Activated CD4-positive, alpha-beta memory T cell treated with anti-CD3 and anti-CD28 coated beads, Interleukin-2, amount 10 ng/mL, durations not matched to agents 7 days and 5 days (primary cell): ENCODE results near the gene P2RX7. TPM values are rescaled to one million over a fixed set of nuclear protein-coding genes. Genes with fewer than 3 reads are reported as not detected.
A peak's percentile ranks its signal among the peaks of the same experiment; 100 is the strongest.

Experiments used
- CTCF ChIA-PET: fragments of 350-600 bp; sonication (Branson Sonifier 250); formaldehyde crosslinking; loops from one replicate; lab custom pipeline; 2021; ENCODE audit warnings: antibody characterized with exemption, inconsistent platforms; lab: Charles Lee
- POLR2A ChIA-PET: fragments of 350-600 bp; sonication (Branson Sonifier 250); formaldehyde crosslinking; loops from one replicate; lab custom pipeline; 2021; ENCODE audit warnings: antibody characterized with exemption; lab: Charles Lee
- DNase-seq: peaks from one replicate; pipeline ENCODE4 v3.0.0-alpha.2; 2020
- H3K27ac Mint-ChIP-seq: one replicate; pipeline ENCODE4 v1.8.0; 2021; ENCODE audit warnings: mild to moderate bottlenecking, mixed read lengths
- H3K27me3 Mint-ChIP-seq: one replicate; pipeline ENCODE4 v1.8.0; 2021; ENCODE audit warnings: mixed read lengths
- H3K36me3 Mint-ChIP-seq: one replicate; pipeline ENCODE4 v1.8.0; 2021; ENCODE audit warnings: low read depth, mixed read lengths
- H3K4me1 Mint-ChIP-seq: one replicate; pipeline ENCODE4 v1.8.0; 2021; ENCODE audit warnings: mixed read lengths
- H3K4me3 Mint-ChIP-seq: one replicate; pipeline ENCODE4 v1.8.0; 2021; ENCODE audit warnings: mild to moderate bottlenecking, mixed read lengths
- H3K9me3 Mint-ChIP-seq: one replicate; pipeline ENCODE4 v1.8.0; 2021; ENCODE audit warnings: mixed read lengths
- total RNA-seq, 2 experiments: library from RNA; stranded (reverse); gene quantifications; one replicate each; pipeline ENCODE4 v1.2.3, GENCODE V29; 2021

The P2RX7 gene
- total RNA-seq, 2 experiments from 2014 or later = 47.0 to 49.1 TPM

DNA sequence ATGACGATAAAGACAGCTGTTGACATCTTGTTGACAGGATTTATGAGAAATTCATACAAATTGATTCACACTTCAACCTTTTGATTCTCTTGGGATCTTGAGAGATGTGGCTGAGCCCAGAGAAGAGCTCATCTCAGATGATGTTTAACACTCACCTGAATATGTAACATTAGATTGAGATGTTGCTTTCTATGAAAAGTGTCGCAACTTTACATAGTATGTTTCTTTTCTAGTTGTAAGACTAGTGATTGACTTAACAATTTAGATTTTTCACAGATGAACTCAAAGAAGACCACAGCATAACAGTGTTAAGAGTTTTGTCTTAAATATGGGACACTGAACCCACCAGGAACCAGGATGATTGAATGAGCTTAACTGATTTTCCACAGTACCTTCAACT, 40.6 kb upstream of the P2RX7 start:
- Mint-ChIP-seq H3K36me3 (peaks cover 6% of the 10 kb centered on the region), H3K9me3 (no peaks in the 10 kb centered on the region), H3K4me3 (peak overlapping the region; percentile 22), H3K27ac (peak overlapping the region; percentile 94), H3K4me1 (peaks cover 49% of the 10 kb centered on the region), H3K27me3 (peaks cover 5% of the 10 kb centered on the region)
- CTCF ChIA-PET = interaction anchor here (1.2 to 4.0 kb wide), 5 partner anchors 17 to 132 kb away, joined by 3 to 27 read pairs (median 6); no protein-coding TSS in a partner anchor
- POLR2A ChIA-PET = interaction anchor here (1.4 to 1.9 kb wide), 2 partner anchors 32 to 132 kb away, joined by 7 to 10 read pairs; no protein-coding TSS in a partner anchor
- DNase-seq = no peak

- Mint-ChIP-seq H3K27ac (no peak overlapping the region), H3K9me3 (no peaks in the 10 kb centered on the region), H3K4me3 (no peak overlapping the region), H3K36me3 (peaks cover 6% of the 10 kb centered on the region), H3K27me3 (peaks cover 5% of the 10 kb centered on the region), H3K4me1 (peaks cover 40% of the 10 kb centered on the region)
- ChIA-PET POLR2A (interaction anchor here (1.1 to 1.9 kb wide), 3 partner anchors 34 to 802 kb away, joined by 3 to 10 read pairs (median 7); partner anchors contain the start of gene RNU4-2), CTCF (interaction anchor here (0.6 to 4.0 kb wide), 10 partner anchors 9 to 627 kb away, joined by 3 to 27 read pairs (median 4); no protein-coding TSS in a partner anchor)
- DNase-seq = no peak
Observed at GRCh38 chr12:121093487-121093891, 39.2 kb upstream of the P2RX7 start.

GRCh38 chr12:121095544-121096198, 37.0 kb upstream of the P2RX7 start:
- CTCF ChIA-PET = interaction anchor here (0.6 to 1.5 kb wide), 11 partner anchors 15 to 511 kb away, joined by 3 to 11 read pairs (median 3); no protein-coding TSS in a partner anchor
- POLR2A ChIA-PET = no interaction called here
- H3K36me3 Mint-ChIP-seq = peaks cover 18% of the 10 kb centered on the region
- H3K27ac Mint-ChIP-seq = peak overlapping the region; percentile 28
- peaks cover 40% of the 10 kb centered on the region for H3K4me1 Mint-ChIP-seq
- H3K4me3 Mint-ChIP-seq = peak overlapping the region; percentile 71
- H3K27me3 Mint-ChIP-seq = peaks cover 12% of the 10 kb centered on the region
- peaks cover 11% of the 10 kb centered on the region for H3K9me3 Mint-ChIP-seq
- DNase-seq = peak; percentile 84

- peaks cover 18% of the 10 kb centered on the region for H3K36me3 Mint-ChIP-seq
- H3K27me3 Mint-ChIP-seq = peaks cover 12% of the 10 kb centered on the region
- H3K27ac Mint-ChIP-seq = no peak overlapping the region
- ChIA-PET CTCF (interaction anchor here (0.6 to 1.9 kb wide), 15 partner anchors 14 to 512 kb away, joined by 3 to 11 read pairs (median 4); no protein-coding TSS in a partner anchor), POLR2A (no interaction called here)
- DNase-seq = no peak
- H3K4me3 Mint-ChIP-seq = no peak overlapping the region
- peaks cover 11% of the 10 kb centered on the region for H3K9me3 Mint-ChIP-seq
- H3K4me1 Mint-ChIP-seq = peaks cover 38% of the 10 kb centered on the region
Observed at GRCh38 chr12:121096199-121096798, 36.4 kb upstream of the P2RX7 start.

- DNase-seq = no peak
- CTCF ChIA-PET = interaction anchor here (1.7 kb wide), 1 partner anchor 40 kb away, joined by 14 read pairs; no protein-coding TSS in a partner anchor
- Mint-ChIP-seq H3K4me1 (peaks cover 13% of the 10 kb centered on the region), H3K27me3 (peaks cover 14% of the 10 kb centered on the region), H3K4me3 (no peak overlapping the region), H3K27ac (no peak overlapping the region), H3K9me3 (peaks cover 13% of the 10 kb centered on the region), H3K36me3 (peaks cover 12% of the 10 kb centered on the region)
- POLR2A ChIA-PET = no interaction called here
Observed at GRCh38 chr12:121099779-121100178, 32.9 kb upstream of the P2RX7 start.

DNA sequence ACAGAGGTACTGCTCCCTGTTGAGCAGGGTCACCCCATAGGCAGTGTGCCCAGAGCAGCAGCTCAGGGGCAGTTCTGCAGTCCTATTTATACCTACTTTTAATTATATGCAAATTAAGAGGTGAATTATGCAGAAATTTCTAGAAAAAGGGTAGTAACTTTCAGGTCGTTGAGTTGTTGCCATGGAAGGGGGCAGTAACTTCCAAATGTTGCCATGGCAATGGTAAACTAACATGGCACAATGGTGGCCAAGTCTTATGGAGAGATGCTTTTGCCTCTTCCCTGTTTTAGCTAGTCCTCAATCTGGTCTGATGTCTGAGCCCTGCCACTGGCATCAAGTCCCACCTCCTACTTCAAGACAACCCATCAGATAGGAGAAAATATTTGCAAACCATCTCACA, 30.4 kb upstream of the P2RX7 start:
- Mint-ChIP-seq H3K27ac (no peak overlapping the region), H3K4me1 (peaks cover 2% of the 10 kb centered on the region), H3K9me3 (peaks cover 16% of the 10 kb centered on the region), H3K4me3 (no peak overlapping the region), H3K36me3 (peaks cover 16% of the 10 kb centered on the region), H3K27me3 (peaks cover 10% of the 10 kb centered on the region)
- ChIA-PET CTCF (interaction anchor here (1.4 to 1.6 kb wide), 2 partner anchors 9 to 42 kb away, joined by 3 to 7 read pairs; no protein-coding TSS in a partner anchor), POLR2A (no interaction called here)
- DNase-seq = no peak

- Mint-ChIP-seq H3K27me3 (peaks cover 3% of the 10 kb centered on the region), H3K4me1 (peaks cover 6% of the 10 kb centered on the region), H3K36me3 (peaks cover 4% of the 10 kb centered on the region), H3K9me3 (peaks cover 6% of the 10 kb centered on the region), H3K4me3 (no peak overlapping the region), H3K27ac (no peak overlapping the region)
- DNase-seq = no peak
- ChIA-PET CTCF (interaction anchor here (1.5 kb wide), 1 partner anchor 228 kb away, joined by 3 read pairs; no protein-coding TSS in a partner anchor), POLR2A (no interaction called here)
Observed at GRCh38 chr12:121107681-121108080, 25.0 kb upstream of the P2RX7 start.

GRCh38 chr12:121108492-121108891, 24.2 kb upstream of the P2RX7 start:
- peaks cover 8% of the 10 kb centered on the region for H3K4me1 Mint-ChIP-seq
- ChIA-PET POLR2A (interaction anchor here (1.7 kb wide), 1 partner anchor 48 kb away, joined by 7 read pairs; no protein-coding TSS in a partner anchor), CTCF (interaction anchor here (0.6 to 2.7 kb wide), 4 partner anchors 48 to 428 kb away, joined by 3 to 26 read pairs (median 10); no protein-coding TSS in a partner anchor)
- peaks cover 6% of the 10 kb centered on the region for H3K9me3 Mint-ChIP-seq
- peaks cover 3% of the 10 kb centered on the region for H3K27me3 Mint-ChIP-seq
- H3K36me3 Mint-ChIP-seq = peaks cover 4% of the 10 kb centered on the region
- no peak for DNase-seq
- no peak overlapping the region for H3K27ac Mint-ChIP-seq
- no peak overlapping the region for H3K4me3 Mint-ChIP-seq

GRCh38 chr12:121110211-121110940, 22.3 kb upstream of the P2RX7 start:
- Mint-ChIP-seq H3K4me1 (peaks cover 8% of the 10 kb centered on the region), H3K9me3 (no peaks in the 10 kb centered on the region), H3K27me3 (no peaks in the 10 kb centered on the region), H3K4me3 (no peak overlapping the region), H3K36me3 (no peaks in the 10 kb centered on the region), H3K27ac (no peak overlapping the region)
- ChIA-PET CTCF (interaction anchor here (0.5 to 2.7 kb wide), 10 partner anchors 14 to 219 kb away, joined by 3 to 26 read pairs (median 4); no protein-coding TSS in a partner anchor), POLR2A (interaction anchor here (1.7 kb wide), 1 partner anchor 50 kb away, joined by 7 read pairs; no protein-coding TSS in a partner anchor)
- DNase-seq = peak; percentile 73

DNA sequence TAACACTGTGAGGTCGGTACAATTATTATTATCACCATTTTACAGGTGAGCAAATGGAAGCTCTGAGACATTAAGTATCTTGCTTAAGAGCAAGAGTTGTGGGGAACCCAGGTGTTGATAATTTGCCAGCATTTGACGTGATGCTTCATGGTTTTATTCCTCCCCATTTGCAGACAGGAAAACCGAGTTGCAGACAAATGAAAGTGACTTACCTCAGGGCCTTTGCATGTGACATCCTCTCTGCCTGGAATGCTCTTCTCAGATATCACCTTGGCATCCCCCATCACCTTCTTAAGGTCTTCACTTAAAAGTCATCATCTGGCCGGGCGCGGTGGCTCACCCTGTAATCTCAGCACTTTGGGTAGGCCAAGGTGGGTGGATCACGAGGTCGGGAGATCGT, 21.0 kb upstream of the P2RX7 start:
- POLR2A ChIA-PET = interaction anchor here (1.0 to 2.1 kb wide), 2 partner anchors 11 to 17 kb away, joined by 3 to 4 read pairs; no protein-coding TSS in a partner anchor
- Mint-ChIP-seq H3K27ac (no peak overlapping the region), H3K36me3 (no peaks in the 10 kb centered on the region), H3K27me3 (no peaks in the 10 kb centered on the region), H3K4me3 (no peak overlapping the region), H3K4me1 (peaks cover 8% of the 10 kb centered on the region), H3K9me3 (no peaks in the 10 kb centered on the region)
- DNase-seq = no peak
- CTCF ChIA-PET = interaction anchor here (0.7 to 1.8 kb wide), 7 partner anchors 12 to 127 kb away, joined by 3 to 6 read pairs (median 4); no protein-coding TSS in a partner anchor

DNA sequence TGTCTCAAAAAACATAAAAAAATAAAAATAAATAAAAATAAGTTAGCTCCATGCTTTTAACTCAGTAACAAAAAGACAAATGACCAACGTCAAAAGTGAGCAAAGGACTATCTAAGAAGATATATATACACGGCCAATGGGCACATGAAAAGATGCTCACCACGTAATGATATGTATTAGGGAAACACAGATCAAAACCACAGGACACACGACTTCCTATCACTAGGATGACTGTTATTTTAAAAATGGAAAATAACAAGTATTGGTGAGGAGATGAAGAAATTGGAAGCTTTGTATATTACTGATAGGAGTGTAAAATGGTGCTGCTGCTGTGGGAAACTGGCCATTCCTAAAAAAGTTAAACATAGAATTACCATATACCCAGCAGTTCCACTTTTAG, 20.2 kb upstream of the P2RX7 start:
- CTCF ChIA-PET = interaction anchor here (0.6 to 1.8 kb wide), 7 partner anchors 11 to 268 kb away, joined by 3 to 6 read pairs (median 4); no protein-coding TSS in a partner anchor
- Mint-ChIP-seq H3K27ac (no peak overlapping the region), H3K4me3 (no peak overlapping the region), H3K27me3 (no peaks in the 10 kb centered on the region), H3K36me3 (no peaks in the 10 kb centered on the region), H3K9me3 (no peaks in the 10 kb centered on the region), H3K4me1 (peaks cover 8% of the 10 kb centered on the region)
- POLR2A ChIA-PET = interaction anchor here (1.0 to 2.1 kb wide), 2 partner anchors 10 to 16 kb away, joined by 3 to 4 read pairs; no protein-coding TSS in a partner anchor
- no peak for DNase-seq

- Mint-ChIP-seq H3K4me1 (peaks cover 8% of the 10 kb centered on the region), H3K9me3 (no peaks in the 10 kb centered on the region), H3K27me3 (no peaks in the 10 kb centered on the region), H3K36me3 (no peaks in the 10 kb centered on the region), H3K4me3 (no peak overlapping the region), H3K27ac (no peak overlapping the region)
- DNase-seq = no peak
- ChIA-PET CTCF (interaction anchor here (1.6 to 1.8 kb wide), 3 partner anchors 53 to 110 kb away, joined by 4 to 6 read pairs (median 4); no protein-coding TSS in a partner anchor), POLR2A (interaction anchor here (2.1 kb wide), 1 partner anchor 10 kb away, joined by 4 read pairs; no protein-coding TSS in a partner anchor)
Observed at GRCh38 chr12:121113057-121113456, 19.6 kb upstream of the P2RX7 start.
